IPS-15b (cell line): ENCODE results near the gene DISC1.

ENCODE experiments used
- H3K27me3 ChIP-seq: one replicate; pipeline ENCODE4 v1.6.1; 2013; ENCODE audit warnings: low read length; ENCODE audit not compliant: control insufficient read depth, insufficient read depth
- H3K36me3 ChIP-seq: one replicate; pipeline ENCODE4 v1.6.1; 2013; ENCODE audit warnings: low read length; ENCODE audit not compliant: control insufficient read depth, insufficient read depth
- H3K4me1 ChIP-seq: one replicate; pipeline ENCODE4 v1.6.1; 2013; ENCODE audit warnings: mild to moderate bottlenecking, low read length; ENCODE audit not compliant: control insufficient read depth, insufficient read depth
- H3K4me3 ChIP-seq: one replicate; pipeline ENCODE4 v1.5.1; 2013; ENCODE audit warnings: low read depth, low read length
- H3K9ac ChIP-seq: one replicate; pipeline ENCODE4 v1.6.1; 2013; ENCODE audit warnings: low read depth, mild to moderate bottlenecking, low read length
- H3K9me3 ChIP-seq: one replicate; pipeline ENCODE4 v1.6.1; 2013; ENCODE audit warnings: mild to moderate bottlenecking, low read length; ENCODE audit not compliant: control insufficient read depth, insufficient read depth

The DISC1 gene

DNA sequence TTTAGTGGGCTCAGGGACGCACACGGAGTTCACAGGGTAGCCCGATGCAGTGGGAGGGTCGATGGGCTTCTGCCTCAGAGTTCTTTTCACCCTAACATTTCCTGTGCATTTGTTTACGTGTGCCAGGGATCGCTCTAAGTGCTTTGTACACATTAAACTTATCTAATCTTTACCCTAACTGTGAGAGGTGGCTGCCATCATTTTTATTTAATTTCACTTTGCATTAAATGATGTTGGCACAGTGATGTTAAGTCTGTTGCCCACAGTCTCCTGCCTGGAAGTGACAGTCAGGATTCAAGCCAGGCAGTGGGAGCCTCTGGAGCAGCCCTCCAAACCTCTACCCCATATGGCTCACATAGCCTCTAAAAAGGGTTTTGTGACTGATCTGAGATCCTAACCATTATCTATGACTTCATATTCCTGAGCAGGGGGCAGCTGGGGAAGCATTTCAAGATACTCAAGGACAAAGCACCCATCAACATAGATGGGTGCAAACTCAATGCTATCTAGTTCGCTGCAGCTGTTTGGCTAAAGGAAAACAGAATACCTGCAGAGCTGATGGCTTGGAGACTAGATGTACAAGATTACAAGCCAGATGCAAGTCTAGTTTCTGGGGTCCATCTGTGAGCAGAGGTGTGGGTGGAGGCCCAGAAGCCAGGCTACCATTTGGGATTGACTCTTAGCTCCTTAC lies 303.8 kb downstream of the DISC1 start:
- H3K9ac ChIP-seq, result no peak overlapping the region
- peaks cover 3% of the 10 kb centered on the region for H3K9me3 ChIP-seq
- no peaks in the 10 kb centered on the region for H3K36me3 ChIP-seq
- peaks cover 2% of the 10 kb centered on the region for H3K4me1 ChIP-seq
- H3K4me3 ChIP-seq, result no peak overlapping the region
- no peaks in the 10 kb centered on the region for H3K27me3 ChIP-seq

DNA sequence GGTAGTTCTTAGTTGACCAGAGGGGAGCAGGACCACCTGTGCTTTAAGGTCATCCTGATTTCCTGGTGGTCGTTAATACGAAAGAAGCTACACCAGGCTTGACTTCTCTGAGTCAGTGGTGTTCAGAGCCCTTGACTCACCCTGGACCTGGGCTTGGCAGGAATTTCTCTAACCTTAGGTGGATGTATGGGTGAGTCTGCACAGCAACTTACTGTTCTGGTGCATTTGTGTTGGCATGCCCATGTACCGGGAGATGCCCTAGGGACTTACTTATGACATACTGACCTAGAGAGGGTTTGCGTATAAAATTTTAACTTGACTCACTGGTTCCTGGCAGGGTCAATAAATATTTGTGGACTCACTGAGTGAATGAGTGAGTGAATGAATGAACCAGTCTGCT lies 304.6 kb downstream of the DISC1 start:
- no peak overlapping the region for H3K9ac ChIP-seq
- no peak overlapping the region for H3K4me3 ChIP-seq
- H3K36me3 ChIP-seq, result no peaks in the 10 kb centered on the region
- H3K27me3 ChIP-seq, result no peaks in the 10 kb centered on the region
- peaks cover 2% of the 10 kb centered on the region for H3K4me1 ChIP-seq
- peaks cover 3% of the 10 kb centered on the region for H3K9me3 ChIP-seq

DNA sequence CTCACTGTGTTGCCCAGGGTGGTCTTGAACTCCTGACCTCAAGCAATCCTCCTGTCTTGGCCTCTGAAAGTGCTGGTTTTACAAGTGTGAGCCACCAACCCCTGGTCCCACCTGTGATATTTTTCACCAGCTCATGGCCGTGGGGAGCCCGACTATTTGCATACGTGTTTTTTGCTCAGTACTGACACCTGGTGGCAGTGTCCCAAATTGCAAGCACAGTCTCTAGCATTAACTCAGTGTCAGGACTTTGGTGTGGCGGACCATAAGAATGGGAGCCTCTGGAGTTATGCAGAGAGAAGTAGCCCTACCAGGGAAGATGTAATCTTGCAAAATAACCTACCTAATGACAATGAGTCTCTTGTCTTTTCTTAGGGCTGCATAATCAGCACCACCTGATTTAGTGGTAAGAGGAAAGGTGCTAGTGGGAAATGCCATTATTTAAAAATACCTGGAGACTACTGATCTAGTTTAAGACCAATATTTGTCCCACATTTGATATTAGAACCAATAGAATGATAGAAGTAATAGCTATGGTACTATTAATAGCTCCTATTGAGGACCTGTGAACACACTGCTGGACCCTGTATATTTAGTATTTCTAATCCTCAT lies 305.4 kb downstream of the DISC1 start:
- H3K4me3 ChIP-seq, result no peak overlapping the region
- H3K9ac ChIP-seq, result no peak overlapping the region
- H3K4me1 ChIP-seq, result peaks cover 2% of the 10 kb centered on the region
- no peaks in the 10 kb centered on the region for H3K27me3 ChIP-seq
- peaks cover 3% of the 10 kb centered on the region for H3K9me3 ChIP-seq
- H3K36me3 ChIP-seq, result no peaks in the 10 kb centered on the region

DNA sequence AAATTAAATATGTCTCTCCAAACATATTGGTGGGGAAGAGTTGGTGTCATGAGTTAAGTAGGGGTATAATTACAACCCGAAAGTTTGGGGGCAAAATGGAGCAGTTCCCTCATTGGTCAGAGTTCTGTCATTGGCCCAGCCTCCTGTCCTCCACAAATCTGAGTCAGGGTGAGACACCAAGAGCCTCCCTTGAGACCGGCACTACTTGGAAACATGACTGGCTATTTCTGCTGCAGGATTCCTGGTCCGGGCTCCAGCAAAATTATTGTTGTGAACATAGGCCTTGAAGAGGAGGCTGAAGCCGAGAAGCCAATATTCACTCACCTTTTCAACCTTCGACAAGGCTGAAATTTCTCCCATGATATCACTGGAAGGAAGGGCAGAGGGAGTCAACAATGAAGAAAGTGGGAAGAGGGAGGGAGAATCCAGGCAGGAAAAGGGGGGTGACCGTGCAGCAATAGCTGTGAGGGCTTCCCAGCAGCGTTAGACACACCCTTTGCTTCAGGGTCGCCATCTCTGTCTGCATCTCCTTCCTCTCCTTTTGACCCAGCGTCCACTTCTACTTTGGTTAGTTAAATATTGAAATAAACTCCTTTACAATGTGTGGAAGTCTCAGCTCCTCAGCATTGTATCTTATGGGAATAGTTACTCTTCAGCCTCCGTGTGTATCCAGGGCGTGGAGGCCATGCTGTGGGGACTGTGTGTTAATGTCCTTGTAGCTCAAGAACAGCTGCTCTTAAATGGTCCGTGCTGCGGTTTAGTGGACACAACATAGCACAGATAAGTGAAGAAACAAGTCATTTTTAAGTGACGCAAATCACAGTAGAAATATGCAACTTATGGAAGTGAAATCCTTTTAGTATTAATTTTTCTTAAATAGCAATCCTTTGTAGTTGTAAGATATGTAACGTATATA lies 307.4 kb downstream of the DISC1 start:
- H3K9me3 ChIP-seq, result peaks cover 3% of the 10 kb centered on the region
- H3K36me3 ChIP-seq, result no peaks in the 10 kb centered on the region
- H3K9ac ChIP-seq, result no peak overlapping the region
- peaks cover 2% of the 10 kb centered on the region for H3K4me1 ChIP-seq
- H3K27me3 ChIP-seq, result no peaks in the 10 kb centered on the region
- no peak overlapping the region for H3K4me3 ChIP-seq

DNA sequence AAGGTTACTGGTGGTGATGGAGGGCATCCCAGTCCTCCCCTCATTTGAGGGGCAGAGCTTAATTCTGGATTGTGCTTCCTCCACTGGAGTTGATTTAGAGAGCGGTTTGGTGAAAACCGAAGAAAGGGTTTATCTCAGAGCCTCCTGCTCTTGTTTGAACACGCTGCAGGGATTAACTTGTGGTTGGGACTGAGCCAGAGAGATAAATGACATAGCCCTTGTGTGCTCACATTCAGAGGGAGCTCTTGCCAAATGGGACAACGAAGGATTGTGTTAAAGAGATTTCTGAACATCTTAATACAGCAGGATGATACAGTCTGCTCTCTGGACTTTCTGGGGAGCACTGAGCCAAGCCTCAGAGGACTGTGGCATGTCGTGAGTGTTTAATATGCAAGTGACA lies 308.2 kb downstream of the DISC1 start:
- Histone ChIP-seq H3K4me1 (no peaks in the 10 kb centered on the region), H3K36me3 (no peaks in the 10 kb centered on the region), H3K27me3 (no peaks in the 10 kb centered on the region), H3K9me3 (peaks cover 3% of the 10 kb centered on the region), H3K9ac (no peak overlapping the region), H3K4me3 (no peak overlapping the region)

DNA sequence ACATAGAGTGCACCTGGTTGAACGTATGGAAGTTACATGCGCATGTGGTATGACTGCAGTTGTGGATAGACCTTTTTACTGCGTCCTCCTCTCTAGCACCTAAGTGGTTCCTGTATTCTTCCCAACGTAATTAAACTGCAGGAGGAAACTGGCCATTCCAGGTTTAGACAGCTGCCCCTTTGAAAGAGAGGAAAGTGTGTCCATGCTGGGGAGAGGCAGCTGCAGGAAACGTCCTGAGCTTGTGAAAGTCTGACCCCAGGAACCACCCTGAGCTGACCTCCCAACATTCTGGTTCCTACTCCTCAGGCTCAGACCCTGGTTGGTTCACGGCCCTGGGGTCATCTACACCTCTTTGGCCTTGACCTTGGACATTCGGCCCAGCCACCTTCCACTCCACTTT lies 309.3 kb downstream of the DISC1 start:
- Histone ChIP-seq H3K4me1 (no peaks in the 10 kb centered on the region), H3K9me3 (peaks cover 3% of the 10 kb centered on the region), H3K4me3 (no peak overlapping the region), H3K9ac (no peak overlapping the region), H3K36me3 (no peaks in the 10 kb centered on the region), H3K27me3 (no peaks in the 10 kb centered on the region)

DNA sequence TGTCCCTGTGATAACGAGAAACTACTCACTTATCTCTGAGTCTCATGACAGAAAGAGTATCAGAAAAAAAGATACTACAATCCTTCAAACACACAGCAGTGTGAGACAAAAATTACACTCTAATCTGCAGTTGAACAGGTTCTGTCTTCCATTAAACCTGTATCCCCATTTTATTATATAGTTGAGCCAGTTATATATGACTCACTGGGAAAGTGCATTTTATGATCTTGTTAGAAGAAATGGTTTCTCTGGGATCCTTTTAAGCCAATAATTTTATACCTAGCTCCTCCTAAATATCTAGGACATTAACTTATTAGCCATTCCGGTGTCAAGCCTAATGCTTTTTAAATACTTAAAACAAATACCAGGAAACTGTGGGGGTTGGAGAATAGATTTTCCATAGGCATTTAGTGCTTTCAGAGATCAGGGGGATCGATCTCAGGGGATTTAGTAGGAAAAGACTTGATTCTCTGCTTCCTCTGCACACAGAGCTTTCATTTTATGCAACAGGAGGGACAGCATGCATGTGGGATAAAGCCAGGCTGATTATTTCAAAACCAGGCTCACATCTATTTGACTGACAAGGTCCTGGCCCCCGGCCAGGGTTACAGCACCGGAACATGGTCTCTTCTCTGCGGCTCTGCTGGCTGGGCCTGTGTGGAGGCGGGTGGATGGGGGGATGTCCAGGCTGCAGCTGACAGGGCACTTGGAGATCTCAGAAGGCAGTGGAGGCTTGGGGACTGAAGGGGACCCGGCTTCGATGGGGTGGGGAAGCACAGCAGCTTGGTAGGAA lies 310.6 kb downstream of the DISC1 start:
- H3K9me3 ChIP-seq, result peaks cover 3% of the 10 kb centered on the region
- no peak overlapping the region for H3K4me3 ChIP-seq
- no peaks in the 10 kb centered on the region for H3K36me3 ChIP-seq
- H3K9ac ChIP-seq, result no peak overlapping the region
- H3K4me1 ChIP-seq, result no peaks in the 10 kb centered on the region
- no peaks in the 10 kb centered on the region for H3K27me3 ChIP-seq

DNA sequence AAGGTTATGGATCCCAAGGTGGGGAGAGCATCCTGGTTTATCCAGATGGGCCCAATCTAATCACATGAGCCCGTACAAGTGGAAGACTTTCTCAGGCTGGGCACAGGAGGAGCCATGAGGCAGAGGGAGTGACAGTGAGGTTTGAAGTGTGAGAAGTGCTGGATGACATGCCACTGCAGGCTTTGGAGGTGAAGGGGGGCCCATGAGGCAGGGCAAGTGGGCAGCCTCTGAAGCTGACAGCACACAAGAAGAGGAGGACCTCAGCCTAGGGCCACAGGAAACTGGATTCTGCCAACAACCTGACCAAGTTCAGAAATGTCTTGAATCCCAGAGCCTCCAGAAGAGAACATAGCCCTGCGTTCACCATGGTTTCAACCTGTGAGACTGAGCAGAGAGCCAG lies 311.6 kb downstream of the DISC1 start:
- Histone ChIP-seq H3K9ac (no peak overlapping the region), H3K36me3 (no peaks in the 10 kb centered on the region), H3K4me1 (no peaks in the 10 kb centered on the region), H3K27me3 (no peaks in the 10 kb centered on the region), H3K4me3 (no peak overlapping the region), H3K9me3 (no peaks in the 10 kb centered on the region)

DNA sequence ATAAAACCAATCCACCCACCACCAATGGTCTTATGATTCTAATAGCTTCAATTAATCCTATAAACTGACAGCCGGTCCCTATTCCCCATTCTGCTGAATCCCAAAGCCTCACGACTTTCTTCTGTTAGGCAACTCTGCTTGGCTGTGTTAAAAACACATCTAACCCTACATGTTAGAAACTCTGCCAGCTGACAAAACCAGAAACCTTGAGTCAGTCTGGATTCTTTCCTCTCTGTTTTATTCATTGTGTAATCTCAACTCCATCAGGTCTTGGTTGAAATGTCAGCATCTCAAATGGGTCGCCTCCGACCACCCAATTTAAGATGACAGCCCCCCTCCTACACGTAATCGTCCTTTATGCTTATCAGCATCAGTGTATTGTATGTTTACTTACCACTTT lies 312.1 kb downstream of the DISC1 start:
- H3K9ac ChIP-seq, result no peak overlapping the region
- H3K4me1 ChIP-seq, result no peaks in the 10 kb centered on the region
- H3K9me3 ChIP-seq, result no peaks in the 10 kb centered on the region
- H3K4me3 ChIP-seq, result no peak overlapping the region
- H3K27me3 ChIP-seq, result no peaks in the 10 kb centered on the region
- H3K36me3 ChIP-seq, result no peaks in the 10 kb centered on the region

DNA sequence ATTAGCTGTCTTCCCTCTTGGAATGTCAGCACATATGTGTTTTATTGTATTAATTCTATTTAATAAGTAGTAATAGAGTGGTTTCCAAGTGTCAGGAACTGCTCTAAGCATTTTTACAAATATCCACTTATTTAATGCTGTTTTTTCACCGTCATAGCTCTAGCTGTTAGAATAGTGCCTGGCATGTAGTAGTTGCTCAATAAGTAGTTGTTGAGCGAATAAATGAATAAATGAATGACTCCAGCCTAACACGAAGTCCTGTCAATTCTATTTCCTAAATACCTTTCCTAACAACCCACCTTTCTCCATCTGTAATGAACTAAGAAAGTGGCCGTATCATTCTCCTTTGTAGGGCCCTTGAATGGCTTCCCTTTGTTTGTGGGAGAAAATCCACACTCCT lies 312.5 kb downstream of the DISC1 start:
- H3K4me1 ChIP-seq, result no peaks in the 10 kb centered on the region
- H3K9ac ChIP-seq, result no peak overlapping the region
- no peaks in the 10 kb centered on the region for H3K36me3 ChIP-seq
- H3K27me3 ChIP-seq, result peaks cover under 1% of the 10 kb centered on the region
- H3K4me3 ChIP-seq, result no peak overlapping the region
- no peaks in the 10 kb centered on the region for H3K9me3 ChIP-seq

DNA sequence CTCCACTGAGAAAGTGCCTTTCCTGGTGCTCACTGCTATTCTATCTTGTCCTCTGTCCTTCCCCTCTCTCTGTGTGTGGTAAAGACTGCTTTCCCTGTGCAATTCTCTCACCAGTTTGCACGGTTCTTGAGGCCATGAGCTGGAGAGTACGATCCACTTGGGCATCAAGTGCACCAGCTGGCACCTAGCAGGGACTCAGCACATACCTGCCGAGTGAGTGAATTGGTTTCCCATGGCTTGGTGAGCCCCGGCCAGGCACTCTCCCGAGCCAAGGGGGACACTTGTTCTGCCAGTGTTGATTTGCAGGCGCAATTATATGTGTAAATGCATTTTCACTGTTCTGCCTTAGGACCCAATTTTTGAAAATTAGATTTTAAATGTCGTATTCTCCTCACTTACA lies 313.5 kb downstream of the DISC1 start:
- Histone ChIP-seq H3K4me1 (no peaks in the 10 kb centered on the region), H3K9ac (no peak overlapping the region), H3K36me3 (no peaks in the 10 kb centered on the region), H3K9me3 (no peaks in the 10 kb centered on the region), H3K4me3 (no peak overlapping the region), H3K27me3 (peaks cover 2% of the 10 kb centered on the region)
